ENCODE measurements around the gene ANO6.

The ANO6 gene

GRCh38 chr12:45284096-45284901 is 68.4 kb downstream of the ANO6 start:
- no peak for DNase-seq

GRCh38 chr12:45285717-45286116 is 69.8 kb downstream of the ANO6 start:
- no peak for DNase-seq

DNA sequence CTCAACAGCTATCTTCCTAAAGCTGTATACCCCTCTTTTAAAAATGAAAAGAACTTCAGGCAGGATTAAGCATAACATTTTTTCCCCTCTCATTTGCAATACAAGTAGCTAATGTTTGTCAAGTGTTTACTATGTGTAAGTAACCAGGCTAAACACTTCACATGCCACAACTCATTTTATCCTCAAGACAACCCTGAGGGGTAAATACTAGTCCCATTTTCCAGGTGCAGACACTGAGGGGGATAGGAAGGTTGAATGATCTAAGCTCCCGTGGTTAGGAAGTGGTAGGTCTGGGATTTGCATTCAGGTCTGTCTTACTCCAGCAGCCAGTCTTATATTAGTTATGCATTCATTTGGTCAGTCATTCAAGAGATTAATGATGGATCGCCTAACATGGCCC is 70.7 kb downstream of the ANO6 start:
- no peak for DNase-seq

GRCh38 chr12:45289245-45290215 is 73.6 kb downstream of the ANO6 start:
- no peak for DNase-seq

- no peak for DNase-seq
Observed at GRCh38 chr12:45290216-45290605, 74.3 kb downstream of the ANO6 start.

DNA sequence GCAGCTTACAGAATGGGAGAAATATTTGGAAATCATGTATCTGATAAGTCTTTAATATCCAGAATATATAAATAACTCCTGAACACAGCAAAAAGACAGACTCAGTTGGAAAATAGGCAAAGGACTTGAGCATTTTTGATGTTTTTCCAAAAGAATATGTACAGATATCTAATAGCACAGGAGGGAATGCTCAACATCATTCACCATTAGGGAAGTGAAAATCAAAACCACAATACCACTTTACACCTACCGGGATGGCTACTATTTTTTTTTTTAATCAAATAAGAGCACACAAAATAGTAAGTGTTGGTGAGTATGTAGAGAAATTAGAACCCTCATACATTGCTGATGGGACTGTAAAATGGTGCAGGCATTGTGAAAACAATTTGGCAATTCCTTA is 75.6 kb downstream of the ANO6 start:
- DNase-seq: no peak

DNA sequence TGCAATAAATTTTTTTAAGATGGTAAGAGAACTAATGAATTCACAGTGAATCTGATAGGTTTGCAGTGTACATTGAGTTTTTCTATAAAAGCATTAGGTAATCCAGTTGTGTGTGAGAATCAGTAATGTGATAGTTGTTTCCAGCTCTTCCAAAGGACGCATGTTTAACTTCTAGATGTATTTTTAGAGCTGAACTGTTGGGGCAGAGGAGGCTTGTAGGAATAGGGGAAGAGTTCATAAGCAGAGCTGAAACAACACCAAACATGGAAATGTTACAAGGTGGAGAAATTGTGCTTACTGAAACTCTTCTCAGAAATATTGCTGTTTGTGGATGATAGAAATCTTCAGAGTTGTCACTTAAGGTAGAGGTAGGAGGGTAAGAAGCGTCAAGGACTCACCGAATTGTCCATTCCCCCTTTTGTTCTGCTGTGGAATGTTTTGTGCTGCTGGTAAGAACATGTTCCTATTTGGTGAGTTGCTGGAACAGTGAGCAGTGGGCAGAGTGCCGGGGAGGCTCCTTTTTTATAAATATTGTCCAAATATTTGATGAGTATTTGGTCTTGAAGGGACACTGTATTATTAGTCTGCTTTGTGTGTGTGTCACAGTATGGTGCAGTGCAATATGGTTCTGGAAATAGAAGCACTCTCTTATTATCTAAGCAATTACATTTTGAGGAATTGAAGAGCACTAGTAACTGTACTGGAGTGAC is 76.7 kb downstream of the ANO6 start:
- DNase-seq: no peak

DNA sequence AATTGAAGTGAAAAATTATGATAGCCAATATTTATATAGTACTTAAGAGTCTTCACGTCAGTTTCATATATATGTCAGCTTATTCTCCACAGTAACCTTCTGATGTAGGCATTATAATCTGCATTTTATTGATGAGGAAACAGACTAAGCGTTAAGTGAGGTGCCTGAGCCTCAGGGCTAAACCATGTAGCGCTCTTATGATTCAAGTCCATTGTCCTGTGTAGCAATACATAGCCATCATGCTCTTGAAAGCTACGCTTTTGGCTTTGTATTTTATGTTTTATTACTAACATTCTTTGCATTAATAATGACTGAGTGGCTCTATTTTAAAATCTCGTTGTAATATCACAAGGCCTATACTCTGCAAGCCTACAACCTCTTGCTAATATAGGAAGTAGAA is 79.0 kb downstream of the ANO6 start:
- no peak for DNase-seq

DNA sequence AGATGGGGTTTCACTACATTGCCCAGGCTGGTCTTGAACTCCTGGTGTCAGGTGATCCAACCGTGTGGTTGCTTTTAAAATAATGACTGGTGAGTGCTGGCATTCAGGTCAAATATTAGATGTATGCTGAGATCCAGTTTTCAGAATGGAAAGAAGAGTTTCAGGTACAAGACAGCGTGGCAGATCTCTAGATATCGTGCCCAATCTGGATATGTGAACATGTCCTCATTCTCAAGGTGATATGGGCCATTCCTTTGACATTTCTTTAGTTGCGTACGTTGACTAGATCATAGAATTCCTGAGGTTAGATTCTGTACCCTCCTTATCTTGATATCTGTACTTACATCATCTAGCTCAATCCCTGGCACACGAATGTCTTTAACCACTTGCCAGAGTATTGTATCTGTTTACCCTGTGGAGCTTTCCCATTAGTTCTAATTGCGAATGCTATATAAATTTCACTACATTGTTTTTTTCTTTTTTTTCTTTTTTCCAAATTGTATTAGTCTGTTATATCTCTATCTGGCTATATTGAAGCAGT is 80.2 kb downstream of the ANO6 start:
- DNase-seq: no peak

GRCh38 chr12:45298047-45298446 is 82.2 kb downstream of the ANO6 start:
- DNase-seq: no peak

GRCh38 chr12:45298721-45299692 is 83.1 kb downstream of the ANO6 start:
- no peak for DNase-seq

- DNase-seq: no peak
Observed at GRCh38 chr12:45302621-45303369, 86.9 kb downstream of the ANO6 start.

DNA sequence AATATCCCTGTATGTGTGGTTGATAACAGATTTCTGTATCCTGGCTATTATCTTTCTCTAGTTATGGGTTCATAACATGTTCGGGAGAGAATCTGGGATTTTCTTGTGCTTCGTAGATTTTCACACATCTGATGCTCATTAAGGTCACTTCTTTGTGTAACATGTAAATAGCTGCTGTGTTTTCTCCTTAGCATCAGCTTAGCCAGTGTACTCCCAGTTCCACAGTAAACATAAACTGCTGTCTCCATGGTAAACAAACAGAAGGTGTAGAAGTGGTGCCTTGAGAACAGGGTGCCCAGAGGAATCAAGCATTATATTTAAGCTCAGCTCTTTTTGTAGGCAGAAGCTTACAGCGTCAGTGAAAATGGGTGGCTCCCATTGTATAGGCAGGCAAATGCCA is 88.0 kb downstream of the ANO6 start:
- no peak for DNase-seq

GRCh38 chr12:45304514-45305178 is 88.8 kb downstream of the ANO6 start:
- DNase-seq: no peak

- DNase-seq: no peak
Observed at GRCh38 chr12:45305907-45306306, 90.0 kb downstream of the ANO6 start.

- no peak for DNase-seq
Observed at GRCh38 chr12:45309836-45310626, 94.1 kb downstream of the ANO6 start.

DNA sequence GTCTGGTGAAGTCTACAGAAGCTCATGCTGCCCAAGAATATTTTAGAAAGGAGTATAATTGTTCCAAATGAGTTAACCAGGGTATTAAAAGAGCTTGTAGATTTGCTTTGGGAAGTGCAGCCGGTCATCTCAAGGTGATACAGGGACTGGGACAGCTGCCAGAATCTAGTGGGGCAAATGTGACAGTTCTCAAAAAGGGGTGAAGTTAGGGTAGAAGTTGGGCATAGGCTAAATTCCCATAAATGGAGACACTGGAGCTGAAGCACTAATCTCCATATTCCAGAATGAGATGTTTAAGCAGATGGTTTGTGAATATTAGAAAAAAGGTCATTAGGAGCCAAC is 94.7 kb downstream of the ANO6 start:
- DNase-seq: no peak

DNA sequence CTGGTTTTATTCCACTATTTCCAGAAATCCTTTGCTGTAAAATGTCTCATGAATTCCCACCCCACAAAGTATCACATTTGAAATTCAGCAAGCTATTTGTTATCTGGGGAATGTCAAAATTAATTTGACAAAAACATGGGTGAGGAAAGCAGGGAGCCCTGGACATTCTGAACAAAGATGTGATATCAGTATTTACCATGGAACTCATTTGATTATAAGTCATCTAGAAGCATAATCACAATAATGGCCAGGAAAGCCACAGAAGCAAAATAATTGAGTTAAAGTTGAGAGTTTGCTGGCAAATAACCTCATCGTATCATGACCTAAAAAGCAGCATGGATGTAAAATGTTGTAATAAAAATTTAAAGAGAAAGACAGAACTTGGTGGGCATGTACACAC is 96.1 kb downstream of the ANO6 start:
- DNase-seq: no peak

- DNase-seq: no peak
Observed at GRCh38 chr12:45314770-45315169, 98.9 kb downstream of the ANO6 start.

DNA sequence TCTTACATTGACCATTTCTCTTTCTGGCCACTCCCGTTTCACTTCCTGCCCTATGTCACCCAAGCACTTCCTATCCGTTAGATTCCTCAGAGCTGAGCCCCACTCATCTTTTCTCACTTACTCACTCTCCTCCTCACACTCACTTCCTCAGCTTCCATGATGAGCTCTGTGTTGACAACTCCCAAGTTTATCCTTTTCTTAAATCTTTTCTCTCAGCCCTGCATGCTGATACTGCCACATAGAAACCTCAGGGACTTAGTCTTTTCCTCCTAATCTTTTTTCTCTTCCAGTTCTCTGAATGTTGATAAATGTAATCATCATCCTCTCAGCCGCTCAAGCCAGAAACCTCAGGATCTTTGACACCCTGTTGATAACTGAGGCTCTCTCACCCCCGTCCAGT is 99.6 kb downstream of the ANO6 start:
- DNase-seq: no peak

Measured in activated CD8-positive, alpha-beta memory T cell treated with anti-CD3 and anti-CD28 coated beads for 24 hours (primary cell).